CD4-positive, alpha-beta T cell (primary cell): ENCODE results near the gene MKLN1. TPM values are rescaled to one million over a fixed set of nuclear protein-coding genes. Genes with fewer than 3 reads are reported as not detected.

Experiments used
- ATAC-seq: fragments of 200-7000 bp; cut with Tn5 transposase; one replicate; pipeline ENCODE4 v1.10.0; 2022; ENCODE audit warnings: mild to moderate bottlenecking; ENCODE audit not compliant: poor library complexity
- CTCF ChIA-PET: fragments of 350-600 bp; sonication (Branson Sonifier 250); formaldehyde crosslinking; loops from one replicate; lab custom pipeline; 2021; ENCODE audit warnings: antibody characterized with exemption, inconsistent platforms; lab: Charles Lee
- POLR2A ChIA-PET: fragments of 350-600 bp; sonication (Branson Sonifier 250); formaldehyde crosslinking; loops from one replicate; lab custom pipeline; 2021; ENCODE audit warnings: antibody characterized with exemption, inconsistent platforms; lab: Charles Lee
- DNase-seq, 14 experiments: peaks; one replicate each; pipeline ENCODE4 v3.0.0-alpha.2; 2013 to 2020; ENCODE audit warnings: mixed read lengths in 2 of 14
- H3K27ac ChIP-seq, 2 donors: one replicate each; pipeline versions ENCODE4 v1.5.1 to v1.7.0; 2013; ENCODE audit warnings: low read length in 2 of 2, low read depth in 1 of 2, mild to moderate bottlenecking in 1 of 2
- H3K27me3 ChIP-seq, 2 experiments: 1 replicate in 1 of 2; 2 replicates in 1 of 2; pipeline versions ENCODE4 v1.6.1 to v1.7.0; 2013; ENCODE audit warnings: low read length in 2 of 2, control low read depth in 1 of 2, mild to moderate bottlenecking in 1 of 2, moderate library complexity in 1 of 2; ENCODE audit not compliant: insufficient read depth in 2 of 2, control insufficient read depth in 1 of 2
- H3K36me3 ChIP-seq: one replicate; pipeline ENCODE4 v1.6.1; 2013; ENCODE audit warnings: low read length, control low read depth; ENCODE audit not compliant: insufficient read depth
- H3K4me1 ChIP-seq: one replicate; pipeline ENCODE4 v1.6.1; 2013; ENCODE audit warnings: low read length, control low read depth; ENCODE audit not compliant: insufficient read depth
- H3K4me3 ChIP-seq: one replicate; pipeline ENCODE4 v1.5.1; 2013; ENCODE audit warnings: mild to moderate bottlenecking, low read length, moderate library complexity
- H3K9me3 ChIP-seq, 2 experiments: 1 replicate in 1 of 2; 2 replicates in 1 of 2; pipeline versions ENCODE4 v1.6.1 to v1.7.0; 2013; ENCODE audit warnings: low read length in 2 of 2, mild to moderate bottlenecking in 2 of 2, control low read depth in 1 of 2, moderate library complexity in 1 of 2; ENCODE audit not compliant: control insufficient read depth in 1 of 2, insufficient read depth in 1 of 2
- H3K27ac Mint-ChIP-seq: one replicate; pipeline ENCODE4 v1.8.0; 2020; ENCODE audit warnings: mixed read lengths
- H3K27me3 Mint-ChIP-seq: one replicate; pipeline ENCODE4 v1.8.0; 2021; ENCODE audit warnings: mixed read lengths
- H3K36me3 Mint-ChIP-seq: one replicate; pipeline ENCODE4 v1.8.0; 2021; ENCODE audit warnings: low read depth, mixed read lengths
- H3K4me1 Mint-ChIP-seq: one replicate; pipeline ENCODE4 v1.8.0; 2021; ENCODE audit warnings: low read depth, mixed read lengths
- H3K4me3 Mint-ChIP-seq: one replicate; pipeline ENCODE4 v1.8.0; 2020; ENCODE audit warnings: mild to moderate bottlenecking, mixed read lengths
- H3K9me3 Mint-ChIP-seq: one replicate; pipeline ENCODE4 v1.8.0; 2020; ENCODE audit warnings: mixed read lengths
- intact Hi-C, 2 experiments: fragments of 100-400 bp; cut with DNase I in 1 of 2; cut with micrococcal nuclease in 1 of 2; formaldehyde crosslinking; loops; one replicate each; pipeline versions ENCODE4 v1.15.1 to v1.9.0; 2023 to 2025; cut with DNase I, micrococcal nuclease
- total RNA-seq, 174 experiments: library from RNA in 2 of 174; stranded (reverse) in 2 of 174; gene quantifications; one replicate each; pipeline ENCODE4 v1.2.3 and lab custom pipeline; 2021 to 2026
- TF ChIP-seq, protein P1 (sequence below): fragments of 200-600 bp; IDR thresholded peaks from one replicate; pipeline ENCODE4 v1.8.0; 2022; ENCODE audit warnings: antibody characterized with exemption, mild to moderate bottlenecking

The MKLN1 gene
- total RNA-seq, 2 experiments from 2014 or later: 47.2 to 53.7 TPM

DNA sequence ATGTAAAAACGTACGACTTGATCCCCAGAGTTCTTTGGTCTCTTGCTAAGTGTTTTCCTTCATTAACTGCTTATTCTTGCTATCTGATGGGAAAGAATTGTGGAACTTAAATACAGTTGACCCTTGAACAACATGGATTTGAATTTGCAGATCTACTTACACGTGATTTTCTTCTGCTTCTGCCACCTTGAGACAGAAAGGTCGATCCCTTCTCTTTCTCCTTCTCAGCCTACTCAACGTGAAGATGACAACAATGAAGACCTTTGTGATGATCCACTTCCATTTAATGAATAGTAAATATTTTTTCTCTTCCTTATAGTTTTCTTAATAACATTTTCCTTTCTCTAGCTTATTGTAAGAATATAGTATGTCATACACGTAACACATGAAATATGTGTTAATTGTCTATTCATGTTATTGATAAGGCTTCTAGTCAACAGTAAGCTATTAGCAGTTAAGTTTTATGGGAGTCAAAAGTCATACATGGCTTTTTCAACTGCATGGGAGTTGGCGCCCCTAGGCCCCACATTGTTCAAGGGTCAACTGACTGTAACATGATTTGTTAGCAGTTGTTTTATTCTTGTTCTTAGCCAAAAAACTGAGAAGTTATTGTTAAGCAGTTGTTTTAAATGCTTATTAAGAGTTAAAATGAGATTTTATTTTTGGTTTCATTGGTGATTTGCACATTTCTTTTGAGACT lies 11.2 kb downstream of the MKLN1 start:
- H3K27ac Mint-ChIP-seq: no peak overlapping the region
- H3K9me3 ChIP-seq: peaks cover 0 to 17% of the 10 kb centered on the region in 2 experiments
- POLR2A ChIA-PET: interaction anchor here (1.0 to 1.3 kb wide), 2 partner anchors 11 to 48 kb away, joined by 3 to 4 read pairs; partner anchors contain the start of gene MKLN1
- no peak overlapping the region for H3K4me3 Mint-ChIP-seq
- H3K27me3 ChIP-seq: no peaks in the 10 kb centered on the region
- CTCF ChIA-PET: interaction anchor here (0.7 to 2.2 kb wide), 5 partner anchors 8 to 356 kb away, joined by 3 to 7 read pairs (median 6); partner anchors contain the start of gene MKLN1
- H3K4me1 ChIP-seq: no peaks in the 10 kb centered on the region
- DNase-seq (no peak), ATAC-seq (no peak)
- H3K4me3 ChIP-seq: no peak overlapping the region
- TF ChIP-seq, protein P1, sequence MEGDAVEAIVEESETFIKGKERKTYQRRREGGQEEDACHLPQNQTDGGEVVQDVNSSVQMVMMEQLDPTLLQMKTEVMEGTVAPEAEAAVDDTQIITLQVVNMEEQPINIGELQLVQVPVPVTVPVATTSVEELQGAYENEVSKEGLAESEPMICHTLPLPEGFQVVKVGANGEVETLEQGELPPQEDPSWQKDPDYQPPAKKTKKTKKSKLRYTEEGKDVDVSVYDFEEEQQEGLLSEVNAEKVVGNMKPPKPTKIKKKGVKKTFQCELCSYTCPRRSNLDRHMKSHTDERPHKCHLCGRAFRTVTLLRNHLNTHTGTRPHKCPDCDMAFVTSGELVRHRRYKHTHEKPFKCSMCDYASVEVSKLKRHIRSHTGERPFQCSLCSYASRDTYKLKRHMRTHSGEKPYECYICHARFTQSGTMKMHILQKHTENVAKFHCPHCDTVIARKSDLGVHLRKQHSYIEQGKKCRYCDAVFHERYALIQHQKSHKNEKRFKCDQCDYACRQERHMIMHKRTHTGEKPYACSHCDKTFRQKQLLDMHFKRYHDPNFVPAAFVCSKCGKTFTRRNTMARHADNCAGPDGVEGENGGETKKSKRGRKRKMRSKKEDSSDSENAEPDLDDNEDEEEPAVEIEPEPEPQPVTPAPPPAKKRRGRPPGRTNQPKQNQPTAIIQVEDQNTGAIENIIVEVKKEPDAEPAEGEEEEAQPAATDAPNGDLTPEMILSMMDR: no peak
- peaks cover 59% of the 10 kb centered on the region for H3K36me3 Mint-ChIP-seq
- H3K36me3 ChIP-seq: no peaks in the 10 kb centered on the region
- H3K4me1 Mint-ChIP-seq: peaks cover 77% of the 10 kb centered on the region
- H3K27me3 Mint-ChIP-seq: no peaks in the 10 kb centered on the region
- H3K9me3 Mint-ChIP-seq: peaks cover 19% of the 10 kb centered on the region
- intact Hi-C loops: no loop called here
- H3K27ac ChIP-seq: no peak overlapping the region

DNA sequence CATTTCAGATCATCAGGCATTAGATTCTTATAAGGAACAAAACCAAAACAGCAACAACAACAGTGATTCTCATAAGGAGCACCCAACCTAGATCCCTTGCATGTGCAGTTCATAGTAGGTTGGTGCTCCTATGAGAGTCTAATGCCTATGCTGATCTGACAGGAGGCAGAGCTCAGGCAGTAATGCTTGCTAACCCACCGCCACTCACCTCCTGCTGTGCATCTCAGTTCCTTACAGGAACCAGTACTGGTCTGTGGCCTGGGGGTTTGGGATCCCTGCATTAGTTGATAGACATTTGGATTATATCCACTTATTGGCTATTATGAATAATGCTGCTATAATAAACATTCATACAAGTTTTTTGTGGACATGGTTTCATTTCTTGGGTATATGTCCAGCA lies 14.0 kb downstream of the MKLN1 start:
- peaks cover 37% of the 10 kb centered on the region for H3K36me3 Mint-ChIP-seq
- DNase-seq (no peak), ATAC-seq (no peak)
- H3K9me3 Mint-ChIP-seq: peaks cover 10% of the 10 kb centered on the region
- Histone ChIP-seq H3K27me3 (no peaks in the 10 kb centered on the region), H3K4me3 (no peak overlapping the region), H3K4me1 (no peaks in the 10 kb centered on the region), H3K36me3 (no peaks in the 10 kb centered on the region), H3K9me3 (peaks cover 0 to 5% of the 10 kb centered on the region in 2 experiments), H3K27ac (no peak overlapping the region)
- intact Hi-C loops: no loop called here
- no peak overlapping the region for H3K4me3 Mint-ChIP-seq
- ChIA-PET POLR2A (interaction anchor here (1.4 kb wide), 1 partner anchor 13 kb away, joined by 3 read pairs; no protein-coding TSS in a partner anchor), CTCF (no interaction called here)
- no peak overlapping the region for H3K27ac Mint-ChIP-seq
- TF ChIP-seq, protein P1: no peak
- H3K4me1 Mint-ChIP-seq: peaks cover 68% of the 10 kb centered on the region
- no peaks in the 10 kb centered on the region for H3K27me3 Mint-ChIP-seq

DNA sequence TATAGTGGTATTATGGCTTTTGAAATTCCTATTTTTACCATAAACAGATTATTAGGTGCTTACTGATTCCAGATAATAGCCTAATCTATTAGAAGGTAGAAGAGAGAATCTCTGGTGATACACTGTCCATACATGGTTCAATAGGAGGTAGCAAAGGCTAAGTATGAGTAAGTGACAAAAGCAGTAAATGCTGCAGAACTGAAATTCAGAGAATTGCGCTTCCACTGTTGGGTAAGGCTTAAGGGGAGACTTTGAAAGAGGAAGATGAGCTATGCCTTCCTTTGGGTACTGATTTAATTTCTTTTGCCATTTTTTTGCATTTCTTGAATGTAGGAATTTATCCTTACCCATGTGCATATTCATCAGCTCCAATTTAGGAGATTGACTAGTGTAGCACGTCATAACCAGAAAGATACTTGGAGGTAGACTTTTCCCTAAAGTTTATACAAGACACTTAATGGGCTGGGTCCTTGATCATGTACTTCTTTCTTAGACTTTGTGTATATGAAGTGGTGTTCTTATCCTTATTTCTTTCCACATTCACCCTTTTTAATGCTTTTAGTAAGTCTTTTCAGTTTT lies 15.3 kb downstream of the MKLN1 start:
- Histone ChIP-seq H3K27me3 (no peaks in the 10 kb centered on the region), H3K27ac (no peak overlapping the region), H3K36me3 (no peaks in the 10 kb centered on the region), H3K4me3 (no peak overlapping the region), H3K9me3 (no peaks in the 10 kb centered on the region), H3K4me1 (no peaks in the 10 kb centered on the region)
- peaks cover 27% of the 10 kb centered on the region for H3K36me3 Mint-ChIP-seq
- peaks cover 72% of the 10 kb centered on the region for H3K4me1 Mint-ChIP-seq
- TF ChIP-seq, protein P1: no peak
- H3K9me3 Mint-ChIP-seq: peaks cover 3% of the 10 kb centered on the region
- no peak for DNase-seq
- no peak overlapping the region for H3K4me3 Mint-ChIP-seq
- POLR2A ChIA-PET: interaction anchor here (1.4 kb wide), 1 partner anchor 15 kb away, joined by 3 read pairs; no protein-coding TSS in a partner anchor
- H3K27ac Mint-ChIP-seq: no peak overlapping the region
- CTCF ChIA-PET: interaction anchor here (1.1 kb wide), 1 partner anchor 10 kb away, joined by 4 read pairs; no protein-coding TSS in a partner anchor
- no peak for ATAC-seq
- no peaks in the 10 kb centered on the region for H3K27me3 Mint-ChIP-seq
- intact Hi-C loops: no loop called here
